Astrocyte (in vitro differentiated cells and primary cell): Measurements from ENCODE around the gene IFT52.

Experiments used
- CTCF ChIP-seq: IDR thresholded peaks from 2 replicates; pipeline ENCODE4 v1.5.1; 2011; ENCODE audit warnings: low read depth, mild to moderate bottlenecking, inconsistent platforms, low read length, moderate library complexity; ENCODE audit not compliant: insufficient read depth
- EZH2 ChIP-seq: IDR thresholded peaks from 2 replicates; pipeline ENCODE4 v1.6.1; 2012; ENCODE audit warnings: mild to moderate bottlenecking, low read length, inconsistent platforms; ENCODE audit not compliant: insufficient read depth

- TF ChIP-seq CTCF (no peak), EZH2 (no peak)
Measured at GRCh38 chr20:43681991-43682410, 91.3 kb downstream of the IFT52 start.
